Measurements from ENCODE around the gene PHC2.

- no peak for TF ChIP-seq POLR2A (IDR thresholded peaks at IDR 0.05)
- TF ChIP-seq, protein P1, sequence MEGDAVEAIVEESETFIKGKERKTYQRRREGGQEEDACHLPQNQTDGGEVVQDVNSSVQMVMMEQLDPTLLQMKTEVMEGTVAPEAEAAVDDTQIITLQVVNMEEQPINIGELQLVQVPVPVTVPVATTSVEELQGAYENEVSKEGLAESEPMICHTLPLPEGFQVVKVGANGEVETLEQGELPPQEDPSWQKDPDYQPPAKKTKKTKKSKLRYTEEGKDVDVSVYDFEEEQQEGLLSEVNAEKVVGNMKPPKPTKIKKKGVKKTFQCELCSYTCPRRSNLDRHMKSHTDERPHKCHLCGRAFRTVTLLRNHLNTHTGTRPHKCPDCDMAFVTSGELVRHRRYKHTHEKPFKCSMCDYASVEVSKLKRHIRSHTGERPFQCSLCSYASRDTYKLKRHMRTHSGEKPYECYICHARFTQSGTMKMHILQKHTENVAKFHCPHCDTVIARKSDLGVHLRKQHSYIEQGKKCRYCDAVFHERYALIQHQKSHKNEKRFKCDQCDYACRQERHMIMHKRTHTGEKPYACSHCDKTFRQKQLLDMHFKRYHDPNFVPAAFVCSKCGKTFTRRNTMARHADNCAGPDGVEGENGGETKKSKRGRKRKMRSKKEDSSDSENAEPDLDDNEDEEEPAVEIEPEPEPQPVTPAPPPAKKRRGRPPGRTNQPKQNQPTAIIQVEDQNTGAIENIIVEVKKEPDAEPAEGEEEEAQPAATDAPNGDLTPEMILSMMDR (IDR thresholded peaks at IDR 0.05): no peak
These were observed 12.8 kb upstream of the PHC2 start for GRCh38 chr1:33443705-33444180.
